Superior temporal gyrus (tissue), 1 donor: Measurements from ENCODE around the gene STEEP1.

Source experiments
- DNase-seq: peaks from one replicate; pipeline ENCODE4 v3.0.0-alpha.2; 2016; ENCODE audit errors: extremely low spot score

Gene STEEP1

DNA sequence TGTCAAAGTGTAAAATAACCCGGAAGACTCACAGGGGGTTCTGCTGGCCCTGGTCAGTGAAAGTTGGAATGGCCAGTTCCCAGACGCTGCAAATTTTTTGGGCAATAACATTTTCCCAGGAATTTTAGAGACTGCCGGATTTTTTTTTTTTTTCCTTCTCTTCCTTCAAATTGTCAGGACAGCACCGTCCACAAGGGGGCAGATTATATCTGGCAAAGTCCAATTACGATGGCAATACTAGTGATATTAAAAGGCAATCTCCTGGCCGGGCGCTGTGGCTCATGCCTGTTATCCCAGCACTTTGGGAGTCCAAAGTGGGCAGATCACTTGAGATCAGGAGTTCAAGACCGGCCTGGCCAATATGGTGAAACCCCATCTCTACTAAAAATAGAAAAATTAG lies 76.5 kb downstream of the STEEP1 start:
- DNase-seq: peak; percentile 60
